ENCODE measurements around the gene FAM81A.
"Not testable (repeated sequence)": the region's sequence is repeated elsewhere in the genome, so short reads cannot be mapped to it uniquely, and the experiment has no call there.

FAM81A gene

GRCh38 chr15:59428898-59429297 lies 9.1 kb upstream of the FAM81A start:
- DNase-seq: not testable (repeated sequence)

DNA sequence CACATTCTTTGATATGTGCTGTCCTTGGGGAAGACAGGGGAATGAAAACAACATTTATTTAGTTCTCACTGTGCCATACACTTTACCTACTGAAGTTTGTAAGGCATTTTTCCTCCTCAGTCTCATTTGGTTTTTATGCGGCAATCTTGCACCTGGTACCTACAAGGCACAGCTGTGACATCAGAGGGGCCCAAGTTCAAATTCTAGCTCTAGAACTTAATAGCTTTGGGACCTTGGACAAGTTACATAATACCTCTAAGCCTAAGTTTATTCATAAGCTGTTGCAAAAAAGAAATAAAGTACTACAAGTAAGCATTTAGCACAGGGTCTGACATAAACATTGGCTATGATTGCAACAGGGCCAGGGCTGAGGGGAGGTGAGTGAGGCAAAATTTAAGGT lies 5.6 kb upstream of the FAM81A start:
- DNase-seq: no peak

DNA sequence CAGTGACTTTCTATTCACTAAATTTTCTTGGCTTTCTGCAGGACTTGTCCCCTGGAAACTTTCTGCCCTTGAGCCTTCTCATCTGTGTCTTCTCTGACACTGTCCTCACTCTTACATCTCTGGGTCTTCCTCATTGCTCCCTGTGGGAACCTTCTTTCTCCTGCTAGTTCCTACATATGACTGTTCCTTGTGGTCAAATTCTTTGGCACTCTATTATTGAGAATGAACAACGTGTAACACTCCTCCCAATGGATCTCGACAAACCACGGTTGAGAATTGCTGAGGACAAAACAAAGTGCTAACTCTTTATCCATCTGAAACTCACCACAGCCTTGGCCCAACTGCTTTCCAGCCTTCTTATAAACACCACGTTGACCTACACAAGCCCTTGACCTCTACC lies 3.5 kb upstream of the FAM81A start:
- DNase-seq: no peak

GRCh38 chr15:59436774-59437141 lies 1.2 kb upstream of the FAM81A start:
- no peak for DNase-seq

GRCh38 chr15:59437142-59437816 lies 707 bp upstream of the FAM81A start:
- DNase-seq: no peak

GRCh38 chr15:59438625-59439290 lies 772 bp downstream of the FAM81A start:
- DNase-seq: no peak

DNA sequence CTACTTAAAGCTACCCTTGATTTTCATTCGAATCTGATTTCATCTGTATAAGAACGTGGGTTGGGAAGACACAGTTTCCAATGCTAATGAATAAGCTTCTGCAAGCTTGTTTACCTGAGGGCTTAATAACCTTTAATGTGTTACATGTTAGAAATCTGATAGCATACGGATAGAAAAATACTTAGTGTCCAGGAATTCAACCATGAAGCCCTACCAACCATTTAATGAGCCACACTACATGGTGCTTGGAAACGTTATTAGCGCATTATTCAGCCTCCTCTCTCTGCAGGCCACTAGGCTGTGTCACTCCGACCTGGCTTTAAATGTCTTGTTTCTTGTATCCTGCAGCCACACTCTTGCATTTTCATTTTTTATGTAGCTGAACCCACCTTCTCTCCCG lies 1.6 kb downstream of the FAM81A start:
- no peak for DNase-seq

- no peak for DNase-seq
Measured at GRCh38 chr15:59443341-59444072, 5.5 kb downstream of the FAM81A start.

GRCh38 chr15:59444081-59444835 lies 6.3 kb downstream of the FAM81A start:
- DNase-seq: no peak

GRCh38 chr15:59444980-59445545 lies 7.1 kb downstream of the FAM81A start:
- no peak for DNase-seq

DNA sequence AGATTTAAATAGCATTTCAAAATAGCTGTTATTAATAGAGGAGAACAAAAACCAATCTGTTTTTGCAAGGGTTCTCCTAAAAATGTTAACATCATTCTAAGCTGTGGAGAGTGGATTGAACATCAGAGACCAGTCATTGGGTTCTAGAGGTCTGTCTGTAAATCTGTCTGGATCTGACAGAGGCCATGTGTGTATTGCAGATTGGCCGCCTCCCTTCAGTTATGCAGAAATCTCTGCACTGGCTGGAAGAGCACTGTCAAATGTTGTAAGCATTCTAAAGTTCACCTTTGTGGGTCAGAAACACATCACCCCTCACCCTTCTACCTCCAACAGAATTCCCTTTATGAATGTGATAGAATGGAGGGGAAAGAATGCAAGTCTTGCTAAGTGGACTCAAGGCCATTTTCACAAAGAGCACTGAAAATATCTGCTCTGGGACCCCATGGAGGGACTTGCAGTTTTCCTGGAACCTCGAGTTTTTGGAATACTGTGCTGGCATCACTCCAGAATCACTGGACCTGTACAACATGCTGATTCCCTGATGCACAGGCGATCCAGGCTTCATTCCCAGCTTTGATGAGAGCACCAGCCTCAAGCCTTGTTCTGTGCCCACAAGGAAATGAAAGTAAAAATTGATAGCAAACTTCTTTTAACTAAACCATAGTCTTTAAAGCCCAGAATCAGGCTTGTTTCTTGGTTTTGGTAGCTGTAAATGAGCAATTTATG lies 8.4 kb downstream of the FAM81A start:
- DNase-seq: no peak

GRCh38 chr15:59447367-59447766 lies 9.4 kb downstream of the FAM81A start:
- no peak for DNase-seq

DNA sequence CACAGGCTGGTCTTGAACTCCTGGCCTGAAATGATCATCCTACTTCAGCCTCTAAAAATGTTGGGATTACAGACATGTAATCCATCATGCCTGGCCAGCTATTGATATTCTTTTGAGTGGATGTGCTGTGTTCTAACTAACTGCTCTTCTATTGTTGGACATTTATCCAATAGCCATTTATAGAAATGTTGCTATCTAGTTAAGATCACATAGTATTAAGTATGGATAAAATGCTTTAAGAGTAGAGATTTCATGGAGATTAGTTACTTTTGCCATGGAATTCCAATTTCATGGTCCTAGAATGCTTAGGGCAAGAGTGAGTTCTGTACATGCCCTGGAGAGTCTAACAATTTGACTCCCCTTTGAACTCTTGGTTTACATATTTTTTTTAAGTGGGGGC lies 10.9 kb downstream of the FAM81A start:
- no peak for DNase-seq

- no peak for DNase-seq
Measured at GRCh38 chr15:59453474-59454215, 15.7 kb downstream of the FAM81A start.

GRCh38 chr15:59456114-59456513 lies 18.1 kb downstream of the FAM81A start:
- DNase-seq: no peak

GRCh38 chr15:59457103-59457502 lies 19.1 kb downstream of the FAM81A start:
- no peak for DNase-seq

DNA sequence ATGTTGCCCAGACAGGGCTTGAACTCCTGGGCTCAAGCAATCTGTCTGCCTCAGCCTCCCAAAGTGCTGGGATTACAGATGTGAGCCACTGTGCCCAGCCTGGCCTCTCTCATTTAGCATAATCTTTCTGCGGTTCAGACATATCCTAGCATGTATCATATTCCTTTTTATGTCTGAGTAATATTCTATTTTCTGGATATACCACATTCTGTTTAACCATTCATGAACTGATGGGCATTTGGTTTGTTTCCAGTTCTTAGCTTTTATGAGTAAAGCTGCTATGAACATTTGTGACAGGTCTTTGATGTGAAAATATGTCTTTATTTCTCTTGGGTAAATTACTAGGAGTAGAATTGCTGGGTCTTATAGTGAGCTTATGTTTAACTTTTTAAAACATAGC lies 23.5 kb downstream of the FAM81A start:
- DNase-seq: no peak

DNA sequence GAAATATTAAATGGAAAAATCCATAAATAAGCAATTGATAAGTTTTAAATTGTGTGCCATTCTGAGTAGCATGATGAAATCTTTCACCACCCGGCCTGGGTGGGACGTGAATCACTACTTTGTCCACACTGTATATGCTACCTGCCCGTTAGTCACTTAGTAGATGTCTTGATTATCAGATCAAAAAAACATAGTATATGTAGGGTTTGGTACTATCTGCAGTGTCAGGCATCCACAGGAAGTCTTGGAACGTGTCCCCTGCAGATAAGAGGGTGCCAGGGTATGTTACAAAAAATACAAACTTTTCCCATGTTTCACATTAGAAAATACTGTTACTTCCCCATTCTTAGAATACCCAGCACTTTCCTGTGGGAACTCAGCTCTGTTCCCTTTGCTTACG lies 35.2 kb downstream of the FAM81A start:
- no peak for DNase-seq

GRCh38 chr15:59475161-59475560 lies 37.2 kb downstream of the FAM81A start:
- not testable (repeated sequence) for DNase-seq

- no peak for DNase-seq
Measured at GRCh38 chr15:59484399-59484798, 46.4 kb downstream of the FAM81A start.

DNA sequence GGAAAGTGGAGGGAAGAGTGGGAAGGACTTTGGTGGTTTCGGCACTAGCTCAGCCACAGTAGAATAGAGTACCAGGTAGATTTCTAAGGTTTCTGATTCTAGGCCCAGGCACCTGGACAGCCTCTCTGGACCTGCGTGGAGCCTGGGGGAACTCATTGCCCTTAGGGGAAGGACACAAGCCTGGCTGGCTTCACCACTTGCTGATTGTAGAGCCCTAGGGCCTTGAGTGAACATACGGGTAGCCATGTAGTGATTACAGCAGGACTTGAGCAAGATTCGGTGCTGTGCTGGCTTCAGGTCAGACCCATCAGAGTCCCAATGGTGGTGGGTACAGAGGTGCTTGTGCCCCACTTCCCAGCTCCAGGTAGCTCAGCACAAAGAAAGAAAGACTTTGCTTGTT lies 47.0 kb downstream of the FAM81A start:
- no peak for DNase-seq

- DNase-seq: not testable (repeated sequence)
Measured at GRCh38 chr15:59489485-59489884, 51.5 kb downstream of the FAM81A start.
